NCI-H2227 treated with DMSO at 0.1 percent for 48 hours (cell line): ENCODE data around the gene AOAH.

Source experiments
- DNase-seq: peaks from one replicate; lab custom pipeline; 2025; lab: John Stamatoyannopoulos, UW

The AOAH gene, protein sequence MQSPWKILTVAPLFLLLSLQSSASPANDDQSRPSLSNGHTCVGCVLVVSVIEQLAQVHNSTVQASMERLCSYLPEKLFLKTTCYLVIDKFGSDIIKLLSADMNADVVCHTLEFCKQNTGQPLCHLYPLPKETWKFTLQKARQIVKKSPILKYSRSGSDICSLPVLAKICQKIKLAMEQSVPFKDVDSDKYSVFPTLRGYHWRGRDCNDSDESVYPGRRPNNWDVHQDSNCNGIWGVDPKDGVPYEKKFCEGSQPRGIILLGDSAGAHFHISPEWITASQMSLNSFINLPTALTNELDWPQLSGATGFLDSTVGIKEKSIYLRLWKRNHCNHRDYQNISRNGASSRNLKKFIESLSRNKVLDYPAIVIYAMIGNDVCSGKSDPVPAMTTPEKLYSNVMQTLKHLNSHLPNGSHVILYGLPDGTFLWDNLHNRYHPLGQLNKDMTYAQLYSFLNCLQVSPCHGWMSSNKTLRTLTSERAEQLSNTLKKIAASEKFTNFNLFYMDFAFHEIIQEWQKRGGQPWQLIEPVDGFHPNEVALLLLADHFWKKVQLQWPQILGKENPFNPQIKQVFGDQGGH

DNA sequence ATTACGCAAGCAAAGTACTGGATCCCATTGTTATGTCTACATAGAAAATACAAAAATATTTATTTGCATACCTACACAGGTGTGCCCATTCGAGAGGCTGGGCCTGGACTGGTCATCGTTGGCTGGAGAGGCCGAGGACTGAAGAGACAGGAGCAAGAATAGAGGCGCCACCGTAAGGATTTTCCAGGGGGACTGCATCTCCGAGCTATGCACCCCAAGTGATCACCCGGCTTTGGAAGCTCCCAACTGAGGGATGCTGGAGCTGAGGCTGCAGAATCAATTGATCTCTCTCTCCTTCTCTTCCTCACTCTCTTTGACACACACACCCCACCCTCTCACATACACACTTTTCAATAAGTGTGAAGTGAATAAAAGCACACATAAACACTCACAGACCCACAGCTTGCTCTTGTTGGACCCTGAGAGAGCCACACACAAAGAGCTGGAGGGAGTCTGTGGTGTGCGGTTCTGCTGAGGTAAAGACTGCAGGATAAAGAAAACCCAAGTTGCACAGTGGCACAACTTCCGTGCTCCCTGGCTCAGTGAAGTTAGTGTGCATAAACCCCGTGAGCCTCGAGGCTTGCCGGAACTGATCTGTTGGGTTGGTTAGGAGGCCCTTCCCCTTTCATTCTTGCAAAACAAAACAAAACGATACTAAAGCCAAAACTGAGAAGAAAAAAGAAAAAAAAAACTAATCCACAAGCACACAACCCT is at the start of gene AOAH:
Gene AOAH (minus strand): TSS at position 544 of the 714 bp plus-strand sequence. CDS start 346 bp downstream, at position 198.
- no peak for DNase-seq

DNA sequence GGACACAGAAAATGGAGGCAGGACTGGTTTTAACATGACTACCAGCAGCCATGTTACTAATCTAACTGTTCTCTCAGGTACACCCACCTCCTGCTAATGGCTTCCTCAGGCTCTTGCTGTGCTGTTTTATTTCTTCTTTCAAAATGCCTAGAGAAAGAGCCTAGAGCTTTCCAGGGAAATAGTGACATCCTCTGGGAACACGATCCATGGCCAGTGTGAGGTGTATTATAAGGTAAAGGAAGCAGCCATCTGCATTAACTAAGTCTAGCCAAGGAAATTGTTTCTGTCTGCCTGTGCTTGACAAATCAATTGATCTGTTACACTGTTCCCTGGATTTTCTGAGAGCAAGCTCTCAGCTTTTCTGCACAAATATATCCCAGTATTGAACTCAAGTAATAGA is 42.2 kb upstream of the AOAH start:
- no peak for DNase-seq

- DNase-seq = no peak
These were observed 41.3 kb upstream of the AOAH start for GRCh38 chr7:36765605-36766004.

DNA sequence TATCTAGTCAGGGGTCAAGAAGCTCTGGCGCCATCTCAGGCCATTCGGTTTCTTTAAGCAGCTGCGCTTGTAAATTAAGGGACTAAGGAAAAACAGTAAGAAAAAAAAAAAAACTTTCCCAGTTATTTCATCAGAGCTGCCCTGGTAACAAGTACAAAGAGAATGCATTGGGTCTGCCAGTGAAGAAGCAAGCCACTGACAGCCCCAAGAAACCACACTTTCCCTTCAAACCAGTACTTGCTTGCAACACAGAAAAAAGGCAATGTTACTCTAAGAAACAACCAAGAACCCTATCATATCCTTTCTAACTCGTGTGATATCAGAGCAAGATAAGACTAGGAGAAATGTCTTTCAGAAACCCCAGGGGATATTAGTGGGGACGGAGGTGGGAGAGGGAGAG is 40.6 kb upstream of the AOAH start:
- no peak for DNase-seq

DNA sequence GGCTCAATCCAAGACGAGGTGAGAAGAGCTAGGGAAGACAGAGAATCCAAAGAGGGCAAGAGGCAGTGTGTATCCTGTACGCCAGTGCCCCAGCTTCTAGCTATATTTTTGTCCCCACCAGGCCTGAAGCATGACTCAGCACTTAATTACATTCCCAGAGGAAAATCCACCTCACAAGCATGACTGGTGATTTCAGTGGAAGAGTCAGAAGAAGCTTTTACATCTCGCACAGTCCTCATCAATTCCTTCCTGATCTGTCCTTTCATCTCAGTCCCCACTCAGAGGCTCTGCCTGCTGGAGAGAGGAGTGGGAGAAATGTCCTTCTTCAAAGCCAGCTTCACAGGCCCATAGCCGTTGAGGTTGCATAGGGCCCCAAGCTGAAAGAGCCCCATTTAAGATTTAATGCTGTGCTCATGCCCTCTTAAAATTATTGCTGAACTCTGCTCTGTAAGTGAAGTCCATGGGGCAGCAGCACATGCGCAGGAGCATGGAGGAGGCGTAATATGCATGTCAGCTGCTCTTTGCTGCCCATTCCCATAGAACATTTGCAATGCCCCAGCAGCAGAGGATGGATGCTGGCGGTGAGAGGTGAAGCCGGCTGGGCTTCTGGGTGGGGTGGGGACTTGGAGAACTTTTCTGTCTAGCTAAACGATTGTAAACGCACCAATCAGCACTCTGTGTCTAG is 39.0 kb upstream of the AOAH start:
- no peak for DNase-seq

- no peak for DNase-seq
These were observed 38.1 kb upstream of the AOAH start for GRCh38 chr7:36762394-36762793.

GRCh38 chr7:36761835-36762234 is 37.5 kb upstream of the AOAH start:
- no peak for DNase-seq

- no peak for DNase-seq
These were observed 36.8 kb upstream of the AOAH start for GRCh38 chr7:36760856-36761762.

- DNase-seq = no peak
These were observed 34.6 kb upstream of the AOAH start for GRCh38 chr7:36758879-36759278.

DNA sequence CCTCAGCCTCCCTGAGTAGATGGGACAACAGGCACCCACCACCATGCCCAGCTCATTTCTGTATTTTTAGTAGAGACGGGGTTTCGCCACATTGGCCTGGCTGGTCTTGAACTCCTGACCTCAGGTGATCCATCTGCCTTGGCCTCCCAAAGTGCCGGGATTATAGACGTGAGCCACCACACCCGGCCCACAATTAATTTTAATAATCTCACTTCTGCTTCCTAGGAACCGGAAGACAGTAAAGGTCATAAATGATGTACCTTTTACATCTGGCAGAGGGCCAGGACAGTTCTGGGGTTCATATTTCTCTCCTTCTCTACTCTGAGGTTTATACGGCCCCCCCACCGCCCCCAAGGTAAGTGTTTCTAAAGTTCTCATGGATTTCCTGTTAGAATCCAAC is 31.2 kb upstream of the AOAH start:
- DNase-seq = no peak

DNA sequence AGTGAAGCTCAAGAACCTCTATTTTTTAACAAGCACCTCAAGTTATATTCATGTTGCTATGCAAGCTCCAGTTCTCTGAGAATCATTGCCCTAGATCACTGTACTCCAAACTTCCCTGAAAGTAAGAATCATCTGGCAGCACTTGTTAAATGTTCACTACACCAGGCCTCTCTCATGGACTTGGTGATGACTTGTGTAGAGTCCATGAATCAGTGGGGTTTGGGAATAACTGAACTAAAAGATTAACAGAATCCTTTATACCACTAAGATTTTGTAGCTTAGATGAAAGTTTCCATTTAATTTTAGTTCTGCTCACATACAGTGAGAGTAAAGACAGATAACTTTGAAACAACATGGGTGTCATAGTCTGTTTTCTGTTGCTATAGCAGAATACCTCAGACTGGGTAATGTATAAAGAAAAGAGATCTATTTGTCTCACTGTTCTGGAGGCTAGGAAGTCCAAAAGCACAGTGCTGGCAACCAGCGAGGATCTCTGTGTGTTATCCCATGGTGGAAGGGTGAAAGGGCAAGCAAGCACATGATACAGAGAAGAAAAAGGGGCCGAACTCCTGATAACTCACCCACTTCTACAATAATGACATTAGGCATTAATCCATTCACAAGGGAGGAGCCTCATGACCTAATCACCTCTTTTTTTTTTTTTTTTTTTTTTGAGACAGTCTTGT is 27.9 kb upstream of the AOAH start:
- no peak for DNase-seq

- DNase-seq = no peak
These were observed 26.2 kb upstream of the AOAH start for GRCh38 chr7:36750451-36750850.

- DNase-seq = no peak
These were observed 25.1 kb upstream of the AOAH start for GRCh38 chr7:36749282-36749960.

GRCh38 chr7:36748017-36748487 is 23.8 kb upstream of the AOAH start:
- no peak for DNase-seq

GRCh38 chr7:36747280-36748016 is 23.2 kb upstream of the AOAH start:
- no peak for DNase-seq

DNA sequence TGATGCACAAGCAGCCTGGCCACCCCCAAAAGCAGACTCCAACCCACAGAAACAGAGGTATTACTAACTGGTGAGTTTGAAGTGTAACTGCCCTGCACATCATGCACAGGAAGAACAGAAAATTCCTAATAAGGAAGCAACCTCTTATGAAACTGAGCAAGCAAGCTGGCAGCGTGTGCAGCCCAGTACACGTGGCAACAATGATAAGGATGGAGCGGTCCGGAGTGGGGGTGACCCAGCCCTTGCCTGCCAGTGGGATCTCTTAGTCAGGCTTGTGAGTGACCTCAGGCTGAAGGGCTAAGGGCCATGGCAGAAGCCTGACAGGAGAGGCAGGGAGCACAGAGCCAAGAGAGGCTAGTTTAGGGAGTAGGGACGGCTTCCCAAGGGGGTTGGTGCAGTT is 22.1 kb upstream of the AOAH start:
- no peak for DNase-seq

GRCh38 chr7:36742911-36743775 is 18.8 kb upstream of the AOAH start:
- DNase-seq = no peak

GRCh38 chr7:36741866-36742265 is 17.6 kb upstream of the AOAH start:
- DNase-seq = no peak
